Adrenal gland (tissue), 12 donors: ENCODE data around the gene RSAD1. TPM values are rescaled to one million over a fixed set of nuclear protein-coding genes. Genes with fewer than 3 reads are reported as not detected.

Experiments
- DNase-seq, 7 donors: peaks; one replicate each; pipeline ENCODE4 v3.0.0-alpha.2; 2019 to 2020
- H3K27ac ChIP-seq, 5 donors: fragments of 200-600 bp; sonication (generic) in 4 of 5; 1 replicate in 3 of 5; 2 replicates in 2 of 5; pipeline versions ENCODE4 v1.5.1 to v1.8.0; 2016 to 2020; ENCODE audit warnings: mild to moderate bottlenecking in 1 of 5
- H3K27me3 ChIP-seq: fragments of 200-600 bp; 2 replicates; pipeline ENCODE4 v1.8.0; 2021
- H3K36me3 ChIP-seq, 2 donors: fragments of 200-600 bp; replicated peaks in 1 of 2; 1 replicate in 1 of 2; 2 replicates in 1 of 2; pipeline versions ENCODE4 v1.5.1 to v1.8.0; 2018 to 2022
- H3K4me1 ChIP-seq, 2 donors: fragments of 200-600 bp; replicated peaks in 1 of 2; 1 replicate in 1 of 2; 2 replicates in 1 of 2; pipeline versions ENCODE4 v1.5.1 to v1.8.0; 2018 to 2021
- H3K4me3 ChIP-seq, 4 donors: fragments of 200-600 bp; sonication (generic) in 3 of 4; one replicate each; pipeline ENCODE4 v1.5.1; 2016 to 2018
- H3K9me3 ChIP-seq, 3 donors: fragments of 200-600 bp; sonication (generic) in 1 of 3; replicated peaks in 1 of 3; 1 replicate in 2 of 3; 2 replicates in 1 of 3; pipeline versions ENCODE4 v1.5.1 to v1.8.0; 2016 to 2021
- POLR2A ChIP-seq, 2 donors: fragments of 450-650 bp; IDR thresholded peaks; one replicate each; pipeline ENCODE4 v1.6.1; 2017; ENCODE audit warnings: antibody characterized with exemption in 2 of 2, mild to moderate bottlenecking in 2 of 2, moderate library complexity in 1 of 2
- WGBS, 4 donors: extraction: QIAGEN DNeasy Blood & Tissue Kit in 2 of 4; methylation state at CpG; one replicate each; pipeline versions ENCODE4 v1.1.5 to v1.1.7; 2013 to 2017; 5-methylcytosine and 5-hydroxymethylcytosine counted together
- intact Hi-C, 2 donors: fragments of 100-400 bp; cut with DNase I; formaldehyde crosslinking; loops; one replicate each; pipeline versions ENCODE4 v1.14.1 to v1.15.0; 2022 to 2023
- polyA plus RNA-seq, 3 donors: library from polyadenylated mRNA; stranded (reverse); fragments of 200-250 nt in 2 of 3; fragments of 350-450 nt in 1 of 3; fragmentation: Illumina TruSeq in 1 of 3; extraction: RNeasy Lipid Tissue Mini Kit (QIAGEN cat#74804) in 1 of 3; gene quantifications; one replicate each; pipeline ENCODE4 v1.2.3, GENCODE V29; 2013 to 2014
- total RNA-seq, 9 donors: library from RNA; depleted of rRNA in 4 of 9; stranded (reverse); fragments of >200 nt in 4 of 9; fragments of 120-200 nt in 1 of 9; fragmentation: NEBNext Ultra II Directional in 1 of 9; extraction: Animal tissue kit (Norgen Biotek cat#: 25700) in 1 of 9; gene quantifications; one replicate each; pipeline versions ENCODE4 v1.1.0 to v1.2.4, GENCODE V29; 2013 to 2023
- TF ChIP-seq, protein P1 (sequence below), 6 experiments: fragments of 450-650 bp in 4 of 6; fragments of 200-600 bp in 2 of 6; sonication (generic) in 1 of 6; IDR thresholded peaks; 1 replicate in 5 of 6; 2 replicates in 1 of 6; pipeline versions ENCODE4 v1.5.1 to v1.8.0; 2016 to 2021; ENCODE audit warnings: antibody characterized with exemption in 6 of 6, mild to moderate bottlenecking in 2 of 6, moderate library complexity in 1 of 6
- donor health status: healthy with polysubstance abuse.
- donor health status: Bipolar disorder and iron deficiency.
- donor health status: DM: yes; HTN: yes; CAD: no.
- donor health status: DM: no; HTN: no; CAD: no.
- donor health status: DM: no; HTN: no; CAD: no.
- donor health status: DM: yes; HTN: yes; CAD: no.

RSAD1 gene
- total and polyA plus RNA-seq, 12 donors, result 28.4 to 77.3 (median 51.8) TPM

DNA sequence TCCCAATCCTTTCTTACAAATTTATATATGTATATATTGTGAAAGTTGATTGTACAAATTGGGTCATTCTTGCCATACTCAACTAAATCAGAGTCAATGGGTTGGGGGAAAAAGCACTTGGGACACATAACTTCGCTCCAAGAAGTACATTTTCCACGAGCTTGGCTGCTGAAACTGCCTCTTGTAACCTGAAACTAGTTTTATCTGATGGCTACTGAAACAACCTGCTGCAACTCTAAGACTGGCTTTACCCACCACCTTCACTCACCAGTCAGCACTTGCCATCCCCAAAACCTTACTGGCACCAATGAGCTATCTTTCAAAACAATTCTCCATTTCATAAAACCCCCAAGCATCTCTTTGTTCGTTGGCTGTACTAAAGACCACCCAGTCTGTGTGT is 15.1 kb downstream of the RSAD1 start:
- 60 to 71% (median 67%) methylated on average over 3 of the region's 3 CpGs for WGBS, 4 donors
- TF ChIP-seq, protein P1, sequence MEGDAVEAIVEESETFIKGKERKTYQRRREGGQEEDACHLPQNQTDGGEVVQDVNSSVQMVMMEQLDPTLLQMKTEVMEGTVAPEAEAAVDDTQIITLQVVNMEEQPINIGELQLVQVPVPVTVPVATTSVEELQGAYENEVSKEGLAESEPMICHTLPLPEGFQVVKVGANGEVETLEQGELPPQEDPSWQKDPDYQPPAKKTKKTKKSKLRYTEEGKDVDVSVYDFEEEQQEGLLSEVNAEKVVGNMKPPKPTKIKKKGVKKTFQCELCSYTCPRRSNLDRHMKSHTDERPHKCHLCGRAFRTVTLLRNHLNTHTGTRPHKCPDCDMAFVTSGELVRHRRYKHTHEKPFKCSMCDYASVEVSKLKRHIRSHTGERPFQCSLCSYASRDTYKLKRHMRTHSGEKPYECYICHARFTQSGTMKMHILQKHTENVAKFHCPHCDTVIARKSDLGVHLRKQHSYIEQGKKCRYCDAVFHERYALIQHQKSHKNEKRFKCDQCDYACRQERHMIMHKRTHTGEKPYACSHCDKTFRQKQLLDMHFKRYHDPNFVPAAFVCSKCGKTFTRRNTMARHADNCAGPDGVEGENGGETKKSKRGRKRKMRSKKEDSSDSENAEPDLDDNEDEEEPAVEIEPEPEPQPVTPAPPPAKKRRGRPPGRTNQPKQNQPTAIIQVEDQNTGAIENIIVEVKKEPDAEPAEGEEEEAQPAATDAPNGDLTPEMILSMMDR (IDR thresholded peaks at IDR 0.05), result no peak
- TF ChIP-seq POLR2A (IDR thresholded peaks at IDR 0.05), result no peak
- H3K4me3 ChIP-seq, result no peak overlapping the region

DNA sequence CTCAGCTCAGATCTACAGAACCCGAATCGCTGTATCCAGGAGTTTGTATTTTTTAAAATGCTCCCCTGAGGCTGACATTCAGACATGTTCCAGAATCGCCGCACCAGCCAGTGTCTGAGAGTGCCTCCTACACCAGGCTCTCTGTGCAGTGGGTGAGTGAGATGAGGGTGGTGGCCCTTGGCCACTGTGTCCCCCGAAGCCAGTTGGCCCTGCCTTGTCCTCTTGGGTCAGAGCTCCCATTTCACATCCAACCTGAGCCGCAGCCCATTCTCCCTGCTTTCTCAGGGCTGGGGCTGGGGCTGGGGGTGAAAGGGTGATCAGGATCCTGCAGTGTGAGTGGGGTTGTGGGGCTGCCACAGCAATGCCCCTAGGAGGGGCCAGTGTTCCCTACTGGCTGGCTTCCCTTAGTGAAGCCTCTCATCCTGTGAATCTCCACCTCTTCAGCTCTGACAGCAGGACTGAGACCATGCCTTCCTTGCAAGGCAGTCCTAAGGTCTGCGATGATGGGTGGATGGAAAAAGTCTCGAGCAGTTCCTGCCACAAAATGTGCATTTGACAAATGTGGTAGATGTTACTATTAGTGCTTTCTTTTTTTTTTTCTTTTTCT is 16.7 kb downstream of the RSAD1 start:
- intact Hi-C loops, result no loop called here
- TF ChIP-seq, protein P1 (IDR thresholded peaks at IDR 0.05), result no peak
- no peak for TF ChIP-seq POLR2A (IDR thresholded peaks at IDR 0.05)
- no peak for DNase-seq
- Histone ChIP-seq H3K27ac (no peak overlapping the region), H3K9me3 (no peaks in the 10 kb centered on the region), H3K4me1 (no peaks in the 10 kb centered on the region), H3K27me3 (no peaks in the 10 kb centered on the region), H3K4me3 (no peak overlapping the region), H3K36me3 (no peaks in the 10 kb centered on the region)
- WGBS, 4 donors, result 81 to 91% (median 87%) methylated on average over 8 of the region's 8 CpGs

More for the DNA sequence above, 15.1 kb downstream of the RSAD1 start:
- H3K36me3 ChIP-seq, result no peaks in the 10 kb centered on the region
- no peaks in the 10 kb centered on the region for H3K27me3 ChIP-seq
- no peak overlapping the region for H3K27ac ChIP-seq
- DNase-seq, result no peak
- H3K9me3 ChIP-seq, result no peaks in the 10 kb centered on the region
- intact Hi-C loops, result no loop called here
- H3K4me1 ChIP-seq, result no peaks in the 10 kb centered on the region

DNA sequence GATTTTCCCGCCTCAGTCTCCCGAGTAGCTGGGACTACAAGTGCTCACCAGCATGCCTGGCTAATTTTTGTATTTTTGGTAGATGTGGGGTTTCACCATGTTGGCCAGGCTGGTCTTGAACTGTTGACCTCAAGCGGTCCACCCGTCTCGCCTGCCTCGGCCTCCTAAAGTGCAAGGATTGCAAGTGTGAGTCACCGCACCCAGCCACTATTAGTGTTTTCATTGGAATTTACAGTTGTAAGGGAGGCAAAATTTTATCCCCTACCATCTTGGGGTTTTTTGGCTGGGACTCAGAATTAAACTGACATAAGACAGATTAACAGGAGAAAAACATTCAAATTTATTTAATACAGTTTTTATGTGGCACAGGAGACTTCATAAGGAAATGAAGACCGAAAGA is 17.3 kb downstream of the RSAD1 start:
- Histone ChIP-seq H3K36me3 (no peaks in the 10 kb centered on the region), H3K27ac (no peak overlapping the region), H3K27me3 (no peaks in the 10 kb centered on the region), H3K4me1 (no peaks in the 10 kb centered on the region), H3K9me3 (no peaks in the 10 kb centered on the region), H3K4me3 (no peak overlapping the region)
- 91 to 95% (median 92%) methylated on average over 8 of the region's 8 CpGs for WGBS, 4 donors
- intact Hi-C loops, result no loop called here
- TF ChIP-seq, protein P1 (IDR thresholded peaks at IDR 0.05), result no peak
- no peak for TF ChIP-seq POLR2A (IDR thresholded peaks at IDR 0.05)
- no peak for DNase-seq

DNA sequence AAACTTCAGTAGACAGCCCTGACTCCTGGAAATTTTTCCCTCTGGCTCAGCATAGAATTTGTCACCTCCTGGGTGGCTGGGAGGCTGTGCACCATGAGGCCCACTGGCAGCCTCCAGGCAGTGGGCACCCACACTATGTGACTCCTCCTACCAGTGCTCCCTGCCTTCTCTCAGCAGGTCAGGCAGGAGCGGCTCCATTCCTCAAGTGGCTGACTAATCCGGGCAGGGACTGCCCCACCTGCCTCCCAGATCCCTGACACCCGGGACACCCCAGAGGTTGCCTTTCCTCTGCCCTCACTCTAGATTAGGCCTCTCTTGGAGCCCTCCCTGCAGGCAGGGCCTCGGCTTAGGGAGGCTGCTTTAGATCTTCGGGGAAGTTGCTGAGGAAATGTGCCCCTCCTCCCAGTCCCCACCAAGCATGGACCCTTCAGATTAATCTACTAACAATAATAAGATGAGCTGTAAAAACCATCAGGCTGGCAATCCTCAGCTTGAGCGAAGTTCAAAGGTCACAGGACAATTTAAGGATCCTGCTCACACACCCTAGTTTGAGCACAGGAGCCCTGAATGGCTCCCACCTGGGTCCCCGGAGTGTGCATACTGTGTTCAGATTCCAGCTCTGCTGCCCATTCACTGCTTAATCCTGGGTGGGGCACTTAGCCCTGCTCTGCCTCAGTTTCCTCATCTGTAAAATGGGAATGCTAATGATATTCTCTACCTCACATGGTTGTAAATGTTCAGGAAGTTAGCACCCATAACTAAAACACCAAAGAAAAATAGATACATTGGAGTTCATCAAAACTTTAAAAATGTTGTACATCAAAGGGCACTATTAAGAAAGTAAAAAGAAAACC is 19.6 kb downstream of the RSAD1 start:
- whole genome bisulfite sequencing, 4 donors, result 76 to 85% (median 82%) methylated on average over 7 of the region's 7 CpGs
- no peaks in the 10 kb centered on the region for H3K9me3 ChIP-seq
- H3K4me1 ChIP-seq, result no peaks in the 10 kb centered on the region
- H3K27ac ChIP-seq, result no peak overlapping the region
- H3K4me3 ChIP-seq, result no peak overlapping the region
- DNase-seq, result no peak
- intact Hi-C loops, result no loop called here
- H3K36me3 ChIP-seq, result no peaks in the 10 kb centered on the region
- no peaks in the 10 kb centered on the region for H3K27me3 ChIP-seq
- TF ChIP-seq, protein P1 (IDR thresholded peaks at IDR 0.05), result no peak
- no peak for TF ChIP-seq POLR2A (IDR thresholded peaks at IDR 0.05)
